Loucy (cell line): ENCODE results near the gene PIP4P1.

Experiments
- H2AFZ ChIP-seq: fragments of 200-600 bp; sonication (generic); 2 replicates; pipeline ENCODE4 v1.6.0; 2016; ENCODE audit warnings: antibody characterized with exemption, mild to moderate bottlenecking, low read length, moderate library complexity
- H3F3A ChIP-seq: fragments of 200-600 bp; 2 replicates; pipeline ENCODE4 v1.6.0; 2016; ENCODE audit warnings: antibody characterized with exemption, low read depth, mild to moderate bottlenecking
- H3K27me3 ChIP-seq: fragments of 200-600 bp; sonication (generic); 2 replicates; pipeline ENCODE4 v1.6.1; 2014; ENCODE audit warnings: low read length, mild to moderate bottlenecking; ENCODE audit not compliant: insufficient read depth, poor library complexity, severe bottlenecking
- H3K36me3 ChIP-seq: fragments of 200-600 bp; sonication (generic); 2 replicates; pipeline ENCODE4 v1.6.1; 2016; ENCODE audit warnings: low read length; ENCODE audit not compliant: insufficient read depth
- H3K4me1 ChIP-seq: fragments of 200-600 bp; sonication (generic); 2 replicates; pipeline ENCODE4 v1.5.1; 2014; ENCODE audit warnings: low read length, mild to moderate bottlenecking; ENCODE audit not compliant: insufficient read depth, poor library complexity, severe bottlenecking
- H3K4me2 ChIP-seq: fragments of 200-600 bp; sonication (generic); 2 replicates; pipeline ENCODE4 v1.6.0; 2014; ENCODE audit warnings: antibody characterized with exemption, low read length, low read depth, mild to moderate bottlenecking; ENCODE audit not compliant: poor library complexity, severe bottlenecking
- H3K4me3 ChIP-seq: fragments of 200-600 bp; sonication (generic); 2 replicates; pipeline ENCODE4 v1.5.1; 2014; ENCODE audit warnings: low read length, mild to moderate bottlenecking, mixed read lengths; ENCODE audit not compliant: poor library complexity, severe bottlenecking
- H3K79me2 ChIP-seq: fragments of 200-600 bp; sonication (generic); 2 replicates; pipeline ENCODE4 v1.6.1; 2014; ENCODE audit warnings: low read length; ENCODE audit not compliant: insufficient read depth
- H3K9ac ChIP-seq: fragments of 200-600 bp; sonication (generic); 2 replicates; pipeline ENCODE4 v1.6.0; 2014; ENCODE audit warnings: mild to moderate bottlenecking, low read depth, low read length, moderate library complexity; ENCODE audit not compliant: poor library complexity, severe bottlenecking
- H3K9me2 ChIP-seq: fragments of 200-600 bp; sonication (generic); replicated peaks from 2 replicates; pipeline ENCODE4 v1.6.1; 2016; ENCODE audit warnings: low read depth, low read length, mixed read lengths
- H3K9me3 ChIP-seq: fragments of 200-600 bp; sonication (generic); 2 replicates; pipeline ENCODE4 v1.6.1; 2014; ENCODE audit warnings: mild to moderate bottlenecking, antibody characterized with exemption, low read length, low read depth; ENCODE audit not compliant: insufficient read depth
- H4K20me1 ChIP-seq: fragments of 200-600 bp; sonication (generic); 2 replicates; pipeline ENCODE4 v1.6.0; 2014; ENCODE audit warnings: antibody characterized with exemption, low read length, mild to moderate bottlenecking; ENCODE audit not compliant: insufficient read depth, poor library complexity, severe bottlenecking
- CTCF ChIP-seq: fragments of 200-600 bp; sonication (generic); conservative IDR thresholded peaks from 2 replicates; pipeline ENCODE4 v1.5.1; 2014; ENCODE audit warnings: mild to moderate bottlenecking, antibody characterized with exemption, low read length
- EZH2phosphoT487 ChIP-seq: fragments of 200-600 bp; IDR thresholded peaks from 2 replicates; pipeline ENCODE4 v1.6.1; 2018; ENCODE audit warnings: antibody characterized with exemption, mild to moderate bottlenecking, moderate library complexity, borderline replicate concordance

The PIP4P1 gene

GRCh38 chr14:20412411-20412810 is 48.8 kb downstream of the PIP4P1 start:
- Histone ChIP-seq H3K4me3 (peak overlapping the region; percentile 97), H3K9me3 (no peaks in the 10 kb centered on the region), H3K9ac (peak overlapping the region; percentile 87), H3F3A (no peaks in the 10 kb centered on the region), H4K20me1 (peaks cover 4% of the 10 kb centered on the region), H3K79me2 (peaks cover 35% of the 10 kb centered on the region), H3K27me3 (no peaks in the 10 kb centered on the region), H2AFZ (peak overlapping the region; percentile 95), H3K4me1 (peaks cover 28% of the 10 kb centered on the region), H3K4me2 (peak overlapping the region; percentile 75), H3K36me3 (peaks cover 10% of the 10 kb centered on the region; the same call in 1 of the 2 replicates), H3K9me2 (no peaks in the 10 kb centered on the region)
- TF ChIP-seq EZH2phosphoT487 = no peak
- TF ChIP-seq CTCF = no peak

GRCh38 chr14:20409226-20409625 is 52.0 kb downstream of the PIP4P1 start:
- peak overlapping the region; percentile 11 for H3K4me2 ChIP-seq
- peaks cover 26% of the 10 kb centered on the region; the same call in 1 of the 2 replicates for H3K36me3 ChIP-seq
- H3K9me2 ChIP-seq = no peaks in the 10 kb centered on the region
- H3K27me3 ChIP-seq = no peaks in the 10 kb centered on the region
- H3K9ac ChIP-seq = no peak overlapping the region
- H2AFZ ChIP-seq = no peak overlapping the region
- no peaks in the 10 kb centered on the region for H3K9me3 ChIP-seq
- no peaks in the 10 kb centered on the region for H3F3A ChIP-seq
- no peak overlapping the region for H3K4me3 ChIP-seq
- H3K4me1 ChIP-seq = peaks cover 25% of the 10 kb centered on the region
- peaks cover 4% of the 10 kb centered on the region for H4K20me1 ChIP-seq
- TF ChIP-seq EZH2phosphoT487 (no peak), CTCF (no peak)
- H3K79me2 ChIP-seq = peaks cover 33% of the 10 kb centered on the region
